BJ (cell line): ENCODE data around the gene ZNF423. TPM values are rescaled to one million over a fixed set of nuclear protein-coding genes. Genes with fewer than 3 reads are reported as not detected.

Experiments
- CTCF ChIA-PET: fragments of 350-600 bp; formaldehyde crosslinking; extraction: SDS; loops from one replicate; lab custom pipeline; 2021; ENCODE audit warnings: antibody characterized with exemption, inconsistent platforms; lab: Yijun Ruan, JAX
- POLR2A ChIA-PET: fragments of 300-600 bp; sonication (Branson Sonifier 250); formaldehyde crosslinking; extraction: SDS; loops from one replicate; lab custom pipeline; 2021; ENCODE audit warnings: antibody characterized with exemption; lab: Charles Lee
- DNase-seq: peaks from one replicate; pipeline ENCODE4 v3.0.0-alpha.2; 2011; ENCODE audit warnings: low read depth
- H3K27me3 ChIP-seq: 2 replicates; pipeline ENCODE4 v1.6.0; 2011; ENCODE audit warnings: low read length; ENCODE audit not compliant: control insufficient read depth, insufficient read depth
- H3K36me3 ChIP-seq: 2 replicates; pipeline ENCODE4 v1.5.1; 2011; ENCODE audit warnings: low read length; ENCODE audit not compliant: control insufficient read depth, insufficient read depth
- H3K4me3 ChIP-seq: 2 replicates; pipeline ENCODE4 v1.5.1; 2011; ENCODE audit warnings: low read depth, mild to moderate bottlenecking, control low read depth, low read length
- CTCF ChIP-seq: IDR thresholded peaks from 2 replicates; pipeline ENCODE4 v1.5.1; 2011; ENCODE audit warnings: low read depth, mild to moderate bottlenecking, control low read depth, inconsistent platforms, low read length, moderate library complexity; ENCODE audit not compliant: insufficient read depth
- polyA plus RNA-seq: library from polyadenylated mRNA; depleted of rRNA; stranded (reverse); fragments of >200 nt; gene quantifications from 2 replicates; pipeline ENCODE4 v1.2.3, GENCODE V29; 2011

Gene ZNF423
- polyA plus RNA-seq, 1 experiment: 0.22 TPM

- Histone ChIP-seq H3K4me3 (no peak overlapping the region), H3K36me3 (no peaks in the 10 kb centered on the region), H3K27me3 (no peaks in the 10 kb centered on the region)
- no peak for TF ChIP-seq CTCF
- ChIA-PET POLR2A (no interaction called here), CTCF (interaction anchor here (1.0 to 1.5 kb wide), 2 partner anchors 9 to 11 kb away, joined by 3 read pairs; no protein-coding TSS in a partner anchor)
- DNase-seq: no peak
Measured at GRCh38 chr16:49649013-49649765, 206.7 kb downstream of the ZNF423 start.

DNA sequence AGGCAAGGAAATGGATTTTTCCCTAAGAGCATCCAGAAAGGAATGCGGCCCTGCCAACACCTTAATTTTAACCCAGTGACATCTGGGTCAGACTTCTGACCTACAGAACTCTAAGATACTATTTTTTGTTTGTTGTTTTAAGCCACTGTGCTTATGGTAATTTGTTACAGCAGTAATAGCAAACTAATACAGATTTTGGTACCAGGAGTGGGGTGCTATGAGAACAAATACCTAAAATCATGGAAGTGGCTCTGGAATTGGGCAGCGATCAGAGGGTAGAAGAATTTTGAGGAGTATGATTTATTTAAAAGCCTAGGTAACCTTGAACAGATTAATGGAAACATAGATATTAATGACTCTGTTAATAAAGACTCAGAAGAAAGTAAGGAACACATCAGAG is 208.2 kb downstream of the ZNF423 start:
- CTCF ChIA-PET: interaction anchor here (1.0 kb wide), 1 partner anchor 13 kb away, joined by 3 read pairs; no protein-coding TSS in a partner anchor
- DNase-seq: no peak
- TF ChIP-seq CTCF: no peak
- Histone ChIP-seq H3K27me3 (no peaks in the 10 kb centered on the region), H3K36me3 (no peaks in the 10 kb centered on the region), H3K4me3 (no peak overlapping the region)
- POLR2A ChIA-PET: no interaction called here

GRCh38 chr16:49645263-49645662 is 210.6 kb downstream of the ZNF423 start:
- no peak for DNase-seq
- ChIA-PET POLR2A (no interaction called here), CTCF (interaction anchor here (1.1 to 1.7 kb wide), 2 partner anchors 8 to 34 kb away, joined by 3 to 5 read pairs; no protein-coding TSS in a partner anchor)
- Histone ChIP-seq H3K4me3 (no peak overlapping the region), H3K36me3 (no peaks in the 10 kb centered on the region), H3K27me3 (no peaks in the 10 kb centered on the region)
- no peak for TF ChIP-seq CTCF

GRCh38 chr16:49644145-49644463 is 211.8 kb downstream of the ZNF423 start:
- Histone ChIP-seq H3K36me3 (no peaks in the 10 kb centered on the region), H3K27me3 (no peaks in the 10 kb centered on the region), H3K4me3 (no peak overlapping the region)
- POLR2A ChIA-PET: no interaction called here
- DNase-seq: no peak
- CTCF ChIA-PET: interaction anchor here (0.6 to 1.1 kb wide), 2 partner anchors 35 to 423 kb away, joined by 3 read pairs; no protein-coding TSS in a partner anchor
- peak; percentile 49 for TF ChIP-seq CTCF

- Histone ChIP-seq H3K27me3 (no peaks in the 10 kb centered on the region), H3K4me3 (no peak overlapping the region), H3K36me3 (no peaks in the 10 kb centered on the region)
- POLR2A ChIA-PET: no interaction called here
- DNase-seq: peak; percentile 68
- CTCF ChIA-PET: interaction anchor here (0.6 kb wide), 1 partner anchor 424 kb away, joined by 3 read pairs; no protein-coding TSS in a partner anchor
- TF ChIP-seq CTCF: no peak
Measured at GRCh38 chr16:49643429-49644144, 212.3 kb downstream of the ZNF423 start.
